Measurements from ENCODE around the gene ERBB2. TPM values are rescaled to one million over a fixed set of nuclear protein-coding genes. Genes with fewer than 3 reads are reported as not detected.

Gene ERBB2
- total and polyA plus RNA-seq, 9 of the 15 experiments (the other 6 are each of a cell fraction or from before 2014, with no cell fraction given): 0.74 to 5.6 (median 3.3) TPM

DNA sequence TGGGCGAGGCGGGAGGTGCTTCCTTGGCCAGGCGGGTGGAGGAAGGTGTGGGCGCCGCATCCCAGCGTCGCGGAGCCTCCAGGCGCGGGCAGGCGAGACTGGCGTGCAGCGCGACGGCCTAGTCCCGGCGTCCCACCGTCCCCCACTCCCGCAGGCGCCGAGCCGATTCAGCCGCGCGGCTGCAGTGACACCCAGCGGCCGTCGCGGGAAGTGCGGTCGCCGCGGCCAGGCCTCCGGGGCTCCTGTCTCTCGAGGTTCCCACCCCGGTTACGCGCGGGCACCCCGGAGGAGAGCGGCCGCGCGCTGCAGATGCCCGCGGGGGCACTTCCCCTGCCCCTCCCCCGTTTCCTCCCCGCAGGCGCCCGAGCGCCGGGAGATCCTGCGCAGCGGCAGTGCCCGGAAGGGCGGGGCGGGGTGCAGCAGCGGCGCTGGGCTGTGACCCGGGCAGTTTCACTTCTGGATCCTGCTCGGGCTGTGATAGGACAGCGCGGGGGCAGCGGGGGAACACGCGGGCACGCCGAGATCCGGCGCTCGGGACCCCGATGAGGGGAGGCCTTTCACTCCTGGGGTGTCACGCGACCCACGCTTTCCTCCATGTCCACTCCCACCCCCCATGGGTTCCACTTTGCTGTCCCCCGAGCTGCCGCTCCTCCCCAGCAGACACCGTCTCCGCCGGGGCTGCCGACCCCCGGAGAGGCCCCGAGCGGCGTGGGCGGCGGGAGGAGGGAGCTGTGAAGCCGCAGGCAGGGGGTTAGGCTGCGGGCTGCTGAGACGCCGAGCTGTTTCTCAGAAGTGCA is 54.5 kb downstream of the ERBB2 start (continued):
- TF ChIP-seq ZNF77 (CRISPR knock-in tag; IDR thresholded peaks at IDR 0.05): no peak
- TF ChIP-seq LCOR (CRISPR knock-in tag; IDR thresholded peaks at IDR 0.05): 0 out of 2 replicates have a peak, but pooled peaks have one; percentile 28
- no peak for TF ChIP-seq BRF1 (IDR thresholded peaks at IDR 0.05; ENCODE audit: borderline replicate concordance, extremely low read depth, insufficient read length)
- TF ChIP-seq, protein P1, sequence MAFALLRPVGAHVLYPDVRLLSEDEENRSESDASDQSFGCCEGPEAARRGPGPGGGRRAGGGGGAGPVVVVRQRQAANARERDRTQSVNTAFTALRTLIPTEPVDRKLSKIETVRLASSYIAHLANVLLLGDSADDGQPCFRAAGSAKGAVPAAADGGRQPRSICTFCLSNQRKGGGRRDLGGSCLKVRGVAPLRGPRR (CRISPR knock-in tag; IDR thresholded peaks at IDR 0.05): no peak
- TF ChIP-seq SRSF9 (IDR thresholded peaks at IDR 0.05; ENCODE audit: borderline replicate concordance, low read depth, low read length): no peak
- TF ChIP-seq PHTF2 (CRISPR knock-in tag; IDR thresholded peaks at IDR 0.05): no peak
- TF ChIP-seq TCF7 (IDR thresholded peaks at IDR 0.05; ENCODE audit: borderline replicate concordance): no peak
- TF ChIP-seq RBM17 (IDR thresholded peaks at IDR 0.05; ENCODE audit: borderline replicate concordance, low read depth, low read length): no peak
- TF ChIP-seq, protein P2, sequence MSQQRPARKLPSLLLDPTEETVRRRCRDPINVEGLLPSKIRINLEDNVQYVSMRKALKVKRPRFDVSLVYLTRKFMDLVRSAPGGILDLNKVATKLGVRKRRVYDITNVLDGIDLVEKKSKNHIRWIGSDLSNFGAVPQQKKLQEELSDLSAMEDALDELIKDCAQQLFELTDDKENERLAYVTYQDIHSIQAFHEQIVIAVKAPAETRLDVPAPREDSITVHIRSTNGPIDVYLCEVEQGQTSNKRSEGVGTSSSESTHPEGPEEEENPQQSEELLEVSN (IDR thresholded peaks at IDR 0.05; ENCODE audit: borderline replicate concordance in 1 of 2, extremely low read depth in 1 of 2, insufficient read depth in 1 of 2, insufficient read length in 1 of 2, low read depth in 1 of 2, low read length in 1 of 2, poor library complexity in 1 of 2, severe bottlenecking in 1 of 2): peak; percentile 92
- peak; percentile 40; the same call in 1 of the 2 replicates for TF ChIP-seq OTX1 (CRISPR knock-in tag; IDR thresholded peaks at IDR 0.05)
- TF ChIP-seq GATAD2B (IDR thresholded peaks at IDR 0.05; ENCODE audit: borderline replicate concordance): no peak; the same call in 1 of the 2 replicates
- no peak for TF ChIP-seq MBD2 (IDR thresholded peaks at IDR 0.05; ENCODE audit: borderline replicate concordance, low read depth)
- TF ChIP-seq, protein P3, sequence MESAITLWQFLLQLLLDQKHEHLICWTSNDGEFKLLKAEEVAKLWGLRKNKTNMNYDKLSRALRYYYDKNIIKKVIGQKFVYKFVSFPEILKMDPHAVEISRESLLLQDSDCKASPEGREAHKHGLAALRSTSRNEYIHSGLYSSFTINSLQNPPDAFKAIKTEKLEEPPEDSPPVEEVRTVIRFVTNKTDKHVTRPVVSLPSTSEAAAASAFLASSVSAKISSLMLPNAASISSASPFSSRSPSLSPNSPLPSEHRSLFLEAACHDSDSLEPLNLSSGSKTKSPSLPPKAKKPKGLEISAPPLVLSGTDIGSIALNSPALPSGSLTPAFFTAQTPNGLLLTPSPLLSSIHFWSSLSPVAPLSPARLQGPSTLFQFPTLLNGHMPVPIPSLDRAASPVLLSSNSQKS (CRISPR knock-in tag; IDR thresholded peaks at IDR 0.05): no peak
- no peak for TF ChIP-seq SNRNP70 (optimal IDR thresholded peaks at IDR 0.05; ENCODE audit: low read depth, low read length)
- no peak for TF ChIP-seq SREBF2 (CRISPR knock-in tag; IDR thresholded peaks at IDR 0.05)
- TF ChIP-seq WHSC1 (IDR thresholded peaks at IDR 0.05; ENCODE audit: low read length): no peak
- TF ChIP-seq, protein P4, sequence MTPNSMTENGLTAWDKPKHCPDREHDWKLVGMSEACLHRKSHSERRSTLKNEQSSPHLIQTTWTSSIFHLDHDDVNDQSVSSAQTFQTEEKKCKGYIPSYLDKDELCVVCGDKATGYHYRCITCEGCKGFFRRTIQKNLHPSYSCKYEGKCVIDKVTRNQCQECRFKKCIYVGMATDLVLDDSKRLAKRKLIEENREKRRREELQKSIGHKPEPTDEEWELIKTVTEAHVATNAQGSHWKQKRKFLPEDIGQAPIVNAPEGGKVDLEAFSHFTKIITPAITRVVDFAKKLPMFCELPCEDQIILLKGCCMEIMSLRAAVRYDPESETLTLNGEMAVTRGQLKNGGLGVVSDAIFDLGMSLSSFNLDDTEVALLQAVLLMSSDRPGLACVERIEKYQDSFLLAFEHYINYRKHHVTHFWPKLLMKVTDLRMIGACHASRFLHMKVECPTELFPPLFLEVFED (CRISPR knock-in tag; conservative IDR thresholded peaks at IDR 0.05): 0 out of 2 replicates have a peak, but pooled peaks have one; percentile 40
- no peak for TF ChIP-seq ZC3H11A (IDR thresholded peaks at IDR 0.05; ENCODE audit: low read depth, low read length)
- no peak for TF ChIP-seq ZNF431 (CRISPR knock-in tag; IDR thresholded peaks at IDR 0.05)
- TF ChIP-seq, protein P5, sequence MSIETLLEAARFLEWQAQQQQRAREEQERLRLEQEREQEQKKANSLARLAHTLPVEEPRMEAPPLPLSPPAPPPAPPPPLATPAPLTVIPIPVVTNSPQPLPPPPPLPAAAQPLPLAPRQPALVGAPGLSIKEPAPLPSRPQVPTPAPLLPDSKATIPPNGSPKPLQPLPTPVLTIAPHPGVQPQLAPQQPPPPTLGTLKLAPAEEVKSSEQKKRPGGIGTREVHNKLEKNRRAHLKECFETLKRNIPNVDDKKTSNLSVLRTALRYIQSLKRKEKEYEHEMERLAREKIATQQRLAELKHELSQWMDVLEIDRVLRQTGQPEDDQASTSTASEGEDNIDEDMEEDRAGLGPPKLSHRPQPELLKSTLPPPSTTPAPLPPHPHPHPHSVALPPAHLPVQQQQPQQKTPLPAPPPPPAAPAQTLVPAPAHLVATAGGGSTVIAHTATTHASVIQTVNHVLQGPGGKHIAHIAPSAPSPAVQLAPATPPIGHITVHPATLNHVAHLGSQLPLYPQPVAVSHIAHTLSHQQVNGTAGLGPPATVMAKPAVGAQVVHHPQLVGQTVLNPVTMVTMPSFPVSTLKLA (conservative IDR thresholded peaks at IDR 0.05): peak; percentile 32 to 72; a peak in 1 of 4 replicates
- no peak for TF ChIP-seq CHD1 (IDR thresholded peaks at IDR 0.05; ENCODE audit: low read length)
